Measurements from ENCODE around the gene KIF11.
"Not testable (repeated sequence)": the region's sequence is repeated elsewhere in the genome, so short reads cannot be mapped to it uniquely, and the experiment has no call there.

Gene KIF11

DNA sequence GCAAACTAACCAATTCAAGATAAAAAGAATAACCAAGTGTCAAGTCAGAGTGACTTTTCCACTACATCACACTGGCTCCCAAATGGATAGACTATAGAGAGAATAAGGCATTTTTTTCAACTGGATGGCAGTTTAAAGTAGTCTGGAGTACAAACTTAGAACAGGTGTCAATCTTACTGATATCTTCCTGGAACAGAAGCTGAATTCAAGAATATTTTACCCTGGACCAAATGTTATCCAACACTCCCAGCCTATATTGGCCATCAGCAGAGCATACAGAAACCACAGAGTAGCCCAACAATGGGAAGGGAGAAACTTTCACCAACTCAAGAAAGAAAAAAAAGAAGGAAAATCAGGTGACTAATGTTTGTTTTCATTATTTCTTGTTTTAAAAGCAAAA lies 30.5 kb upstream of the KIF11 start:
- no peak overlapping the region for H2AFZ ChIP-seq (ENCODE audit: insufficient read depth, low read length, poor library complexity)

DNA sequence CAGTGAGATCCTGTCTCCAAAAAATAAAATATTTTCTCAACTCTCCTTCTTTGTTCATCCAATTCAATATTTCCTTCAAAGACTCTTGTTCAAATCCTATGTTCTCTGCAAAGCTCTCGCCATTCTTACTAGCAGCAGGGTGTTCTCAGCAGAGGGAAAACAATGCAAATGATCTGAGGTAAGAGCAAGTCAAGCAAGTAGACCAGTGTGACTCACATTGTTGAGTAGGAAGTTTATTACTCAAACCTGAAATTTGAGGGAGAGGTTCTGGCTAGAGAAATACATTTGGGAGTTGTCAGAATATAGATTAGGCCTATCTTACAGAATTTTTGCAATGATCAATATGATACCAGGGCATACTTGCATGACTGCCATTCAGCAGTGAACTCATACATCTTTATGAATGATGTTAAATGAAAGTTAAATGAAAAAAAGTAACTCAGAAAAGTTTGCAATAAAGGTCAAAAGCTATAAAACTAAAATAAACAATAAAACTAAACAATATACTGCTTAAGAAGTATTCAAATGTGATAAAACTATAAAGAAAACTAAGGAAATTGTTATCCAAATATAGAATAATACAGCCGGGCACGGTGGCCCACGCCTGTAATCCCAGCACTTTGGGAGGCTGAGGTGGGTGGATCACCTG lies 24.9 kb upstream of the KIF11 start:
- no peak overlapping the region for H3K18ac ChIP-seq (ENCODE audit: low read length)
- peaks cover 7% of the 10 kb centered on the region for H3K79me2 ChIP-seq (ENCODE audit: control insufficient read depth, insufficient read depth, low read length, poor library complexity)
- H3K4me1 ChIP-seq (ENCODE audit: control insufficient read depth in 1 of 2, insufficient read depth in 2 of 2, low read length in 2 of 2): peaks cover 0 to 8% of the 10 kb centered on the region in 2 experiments
- no peak overlapping the region for H2BK12ac ChIP-seq (ENCODE audit: low read length)
- no peak overlapping the region for H2AFZ ChIP-seq (ENCODE audit: insufficient read depth, low read length, poor library complexity)
- DNase-seq: peak in 1 of 2 donors; percentile 58
- no peak overlapping the region for H3K4me3 ChIP-seq (ENCODE audit: low read depth, low read length)
- no peak overlapping the region for H4K8ac ChIP-seq (ENCODE audit: low read depth, low read length)
- no peaks in the 10 kb centered on the region for H3K9me3 ChIP-seq (ENCODE audit: insufficient read depth, low read depth, low read length)
- no peak overlapping the region for H4K91ac ChIP-seq (ENCODE audit: low read depth, low read length)
- H3K27ac ChIP-seq (ENCODE audit: low read depth, low read length): no peak overlapping the region
- H2BK5ac ChIP-seq (ENCODE audit: low read depth, low read length, poor library complexity): no peak overlapping the region
- H3K9ac ChIP-seq (ENCODE audit: low read length): no peak overlapping the region
- H2AK5ac ChIP-seq (ENCODE audit: low read length): no peak overlapping the region
- peaks cover 2 to 3% of the 10 kb centered on the region in 2 experiments for H3K36me3 ChIP-seq (ENCODE audit: control insufficient read depth in 1 of 2, insufficient read depth in 2 of 2, low read length in 2 of 2)
- no peak overlapping the region for H3K14ac ChIP-seq (ENCODE audit: low read length)
- no peaks in the 10 kb centered on the region for H3K79me1 ChIP-seq (ENCODE audit: low read length)
- H3K4ac ChIP-seq (ENCODE audit: low read depth, low read length): no peak overlapping the region
- no peak overlapping the region for H3K23ac ChIP-seq (ENCODE audit: low read length)
- no peak overlapping the region for H3K4me2 ChIP-seq (ENCODE audit: low read length)
- H3K27me3 ChIP-seq (ENCODE audit: insufficient read depth, low read length): no peaks in the 10 kb centered on the region
- no peak overlapping the region for H2BK120ac ChIP-seq (ENCODE audit: insufficient read depth, low read length, poor library complexity)
- H4K12ac ChIP-seq (ENCODE audit: low read depth, low read length): no peak overlapping the region
- no CpG with 5 or more reads among the region's 4 CpGs for WGBS (ENCODE audit: extremely low coverage, insufficient coverage, insufficient read length)

More for the DNA sequence above, 30.5 kb upstream of the KIF11 start:
- H3K79me2 ChIP-seq (ENCODE audit: control insufficient read depth, insufficient read depth, low read length, poor library complexity): peaks cover 2% of the 10 kb centered on the region
- no peak overlapping the region for H2BK120ac ChIP-seq (ENCODE audit: insufficient read depth, low read length, poor library complexity)
- H3K9ac ChIP-seq (ENCODE audit: low read length): no peak overlapping the region
- H2BK5ac ChIP-seq (ENCODE audit: low read depth, low read length, poor library complexity): no peak overlapping the region
- H3K27ac ChIP-seq (ENCODE audit: low read depth, low read length): no peak overlapping the region
- no peak overlapping the region for H2BK12ac ChIP-seq (ENCODE audit: low read length)
- no peak overlapping the region for H3K4me2 ChIP-seq (ENCODE audit: low read length)
- H3K18ac ChIP-seq (ENCODE audit: low read length): no peak overlapping the region
- H3K23ac ChIP-seq (ENCODE audit: low read length): no peak overlapping the region
- peaks cover 9 to 13% of the 10 kb centered on the region in 2 experiments for H3K36me3 ChIP-seq (ENCODE audit: control insufficient read depth in 1 of 2, insufficient read depth in 2 of 2, low read length in 2 of 2)
- no peaks in the 10 kb centered on the region for H3K79me1 ChIP-seq (ENCODE audit: low read length)
- H4K12ac ChIP-seq (ENCODE audit: low read depth, low read length): no peak overlapping the region
- H3K27me3 ChIP-seq (ENCODE audit: insufficient read depth, low read length): no peaks in the 10 kb centered on the region
- no peak overlapping the region for H2AK5ac ChIP-seq (ENCODE audit: low read length)
- H3K4me1 ChIP-seq (ENCODE audit: control insufficient read depth in 1 of 2, insufficient read depth in 2 of 2, low read length in 2 of 2): no peaks in the 10 kb centered on the region
- no peak overlapping the region for H3K14ac ChIP-seq (ENCODE audit: low read length)
- H3K9me3 ChIP-seq (ENCODE audit: insufficient read depth, low read depth, low read length): no peaks in the 10 kb centered on the region
- no peak overlapping the region for H3K4me3 ChIP-seq (ENCODE audit: low read depth, low read length)
- H4K91ac ChIP-seq (ENCODE audit: low read depth, low read length): no peak overlapping the region
- no peak overlapping the region for H4K8ac ChIP-seq (ENCODE audit: low read depth, low read length)
- no peak overlapping the region for H3K4ac ChIP-seq (ENCODE audit: low read depth, low read length)
- DNase-seq: no peak

DNA sequence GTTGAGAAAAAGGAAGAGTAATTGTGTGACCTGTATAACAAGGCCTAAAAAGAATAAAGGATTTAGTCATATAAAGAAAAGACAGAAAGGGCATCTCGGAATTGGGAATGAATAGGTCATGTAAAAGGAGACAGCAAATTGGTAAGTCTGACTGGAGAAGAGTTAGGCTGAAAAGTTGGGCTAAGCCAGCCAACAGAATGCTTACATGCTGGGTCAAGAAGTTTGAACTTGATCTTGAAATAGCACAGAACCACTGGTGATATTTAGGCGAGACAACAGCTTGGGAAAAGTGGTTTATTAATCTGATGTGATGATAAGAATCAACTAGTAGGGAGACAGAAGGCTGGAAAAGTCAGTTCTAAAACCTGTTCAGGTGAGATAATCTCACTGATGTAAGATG lies 23.9 kb upstream of the KIF11 start:
- Histone ChIP-seq H3K36me3 (ENCODE audit: control insufficient read depth in 1 of 2, insufficient read depth in 2 of 2, low read length in 2 of 2) (peaks cover 0 to 3% of the 10 kb centered on the region in 2 experiments), H2BK120ac (ENCODE audit: insufficient read depth, low read length, poor library complexity) (no peak overlapping the region), H3K4ac (ENCODE audit: low read depth, low read length) (no peak overlapping the region), H2AFZ (ENCODE audit: insufficient read depth, low read length, poor library complexity) (no peak overlapping the region), H3K79me1 (ENCODE audit: low read length) (peaks cover 10% of the 10 kb centered on the region), H3K79me2 (ENCODE audit: control insufficient read depth, insufficient read depth, low read length, poor library complexity) (peaks cover 15% of the 10 kb centered on the region), H2BK5ac (ENCODE audit: low read depth, low read length, poor library complexity) (no peak overlapping the region), H3K4me1 (ENCODE audit: control insufficient read depth in 1 of 2, insufficient read depth in 2 of 2, low read length in 2 of 2) (peaks cover 0 to 8% of the 10 kb centered on the region in 2 experiments), H3K4me3 (ENCODE audit: low read depth, low read length) (no peak overlapping the region), H3K18ac (ENCODE audit: low read length) (no peak overlapping the region), H3K27me3 (ENCODE audit: insufficient read depth, low read length) (no peaks in the 10 kb centered on the region), H3K4me2 (ENCODE audit: low read length) (no peak overlapping the region), H2BK12ac (ENCODE audit: low read length) (no peak overlapping the region), H3K9ac (ENCODE audit: low read length) (no peak overlapping the region), H3K27ac (ENCODE audit: low read depth, low read length) (no peak overlapping the region), H3K9me3 (ENCODE audit: insufficient read depth, low read depth, low read length) (no peaks in the 10 kb centered on the region), H3K14ac (ENCODE audit: low read length) (no peak overlapping the region), H3K23ac (ENCODE audit: low read length) (no peak overlapping the region), H4K91ac (ENCODE audit: low read depth, low read length) (no peak overlapping the region), H4K8ac (ENCODE audit: low read depth, low read length) (no peak overlapping the region), H2AK5ac (ENCODE audit: low read length) (no peak overlapping the region), H4K12ac (ENCODE audit: low read depth, low read length) (no peak overlapping the region)
- WGBS (ENCODE audit: extremely low coverage, insufficient coverage, insufficient read length): no CpG with 5 or more reads among the region's 2 CpGs
- DNase-seq: peak in 1 of 2 donors; percentile 72

DNA sequence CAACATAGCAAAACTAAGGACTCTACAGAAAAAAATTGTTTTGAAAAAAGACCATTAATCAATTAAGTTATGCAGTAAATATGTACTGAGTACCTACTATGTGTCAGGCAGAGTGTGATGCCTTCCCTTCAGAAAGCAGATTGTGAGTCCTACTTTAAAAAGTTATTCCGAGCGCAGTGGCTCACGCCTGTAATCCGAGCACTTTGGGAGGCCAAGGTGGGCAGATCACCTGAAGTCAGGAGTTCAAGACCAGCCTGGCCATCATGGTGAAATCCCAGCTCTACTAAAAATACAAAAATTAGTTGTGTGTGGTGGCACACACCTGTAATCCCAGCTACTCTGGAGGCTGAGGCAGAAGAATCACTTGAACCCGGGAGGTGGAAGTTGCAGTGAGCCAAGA lies 23.3 kb upstream of the KIF11 start:
- H3K4me3 ChIP-seq (ENCODE audit: low read depth, low read length); H3K4me2 ChIP-seq (ENCODE audit: low read length); H4K91ac ChIP-seq (ENCODE audit: low read depth, low read length); H3K27ac ChIP-seq (ENCODE audit: low read depth, low read length); H2BK12ac ChIP-seq (ENCODE audit: low read length); H3K36me3 ChIP-seq (ENCODE audit: control insufficient read depth in 1 of 2, insufficient read depth in 2 of 2, low read length in 2 of 2); H3K23ac ChIP-seq (ENCODE audit: low read length); H2BK120ac ChIP-seq (ENCODE audit: insufficient read depth, low read length, poor library complexity); H2BK5ac ChIP-seq (ENCODE audit: low read depth, low read length, poor library complexity); H2AK5ac ChIP-seq (ENCODE audit: low read length); H3K4me1 ChIP-seq (ENCODE audit: control insufficient read depth in 1 of 2, insufficient read depth in 2 of 2, low read length in 2 of 2); H4K8ac ChIP-seq (ENCODE audit: low read depth, low read length); H3K9ac ChIP-seq (ENCODE audit: low read length); H3K9me3 ChIP-seq (ENCODE audit: insufficient read depth, low read depth, low read length); DNase-seq; H2AFZ ChIP-seq (ENCODE audit: insufficient read depth, low read length, poor library complexity); H3K27me3 ChIP-seq (ENCODE audit: insufficient read depth, low read length); H3K4ac ChIP-seq (ENCODE audit: low read depth, low read length); H3K14ac ChIP-seq (ENCODE audit: low read length); H4K12ac ChIP-seq (ENCODE audit: low read depth, low read length); H3K18ac ChIP-seq (ENCODE audit: low read length): not testable (repeated sequence)
- no CpG with 5 or more reads among the region's 5 CpGs for WGBS (ENCODE audit: extremely low coverage, insufficient coverage, insufficient read length)
- Histone ChIP-seq H3K79me1 (ENCODE audit: low read length) (peaks cover 13% of the 10 kb centered on the region), H3K79me2 (ENCODE audit: control insufficient read depth, insufficient read depth, low read length, poor library complexity) (peaks cover 17% of the 10 kb centered on the region)

All from trophoblast cell (in vitro differentiated cells and primary cell).